Embryonic facial prominence (tissue), 1 donor: Measurements from ENCODE around the gene FBLL1.
"Not testable (repeated sequence)": the region's sequence is repeated elsewhere in the genome, so short reads cannot be mapped to it uniquely, and the experiment has no call there.

Experiments
- DNase-seq: peaks from one replicate; pipeline ENCODE4 v3.0.0-alpha.2; 2016; ENCODE audit errors: extremely low spot score

FBLL1 gene

DNA sequence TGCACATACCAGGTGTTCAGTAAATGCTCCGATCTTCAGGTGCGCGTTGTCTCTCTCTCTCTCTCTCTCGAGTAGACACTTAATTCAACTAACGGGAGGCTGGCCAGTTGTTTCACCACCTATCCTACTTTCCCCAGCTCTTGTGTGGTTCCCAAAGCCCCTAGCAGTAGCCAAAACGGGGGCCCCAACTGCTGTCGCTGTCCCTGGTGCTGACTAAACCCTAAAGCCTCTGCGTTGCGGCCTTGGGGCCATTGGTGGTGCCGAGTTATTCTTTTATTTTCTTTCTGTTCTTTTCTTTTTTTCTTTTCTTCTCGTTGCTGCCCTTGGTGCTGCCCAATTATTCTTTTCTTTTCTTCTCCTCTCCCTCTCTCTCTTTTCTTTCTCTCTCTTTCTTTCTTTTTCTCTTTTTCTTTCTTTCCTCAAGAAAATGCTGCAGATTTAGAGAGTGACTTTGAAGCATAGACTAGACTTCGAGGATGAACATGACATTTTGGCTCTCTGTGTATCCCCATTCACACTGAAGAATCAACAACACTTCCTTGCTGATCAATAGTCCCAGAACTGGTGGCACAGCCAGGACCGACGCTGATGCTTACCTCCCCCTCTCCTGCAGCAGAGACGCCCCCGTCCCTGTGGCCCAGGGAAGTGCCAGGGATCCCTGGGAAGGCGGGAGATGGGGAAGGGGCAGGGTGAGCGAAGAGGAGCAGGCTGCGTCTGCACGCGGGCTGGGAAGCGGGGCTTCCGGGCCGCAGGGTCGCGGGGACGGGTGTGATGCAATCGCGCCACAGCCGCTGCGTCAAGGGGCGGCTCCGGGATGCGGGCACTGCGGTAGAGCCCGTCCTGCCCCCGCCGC lies at the start of gene FBLL1:
Gene FBLL1 (plus strand): TSS at position 785 of the 853 bp plus-strand sequence. CDS start 200 bp downstream, outside the sequence.
- no peak for DNase-seq

DNA sequence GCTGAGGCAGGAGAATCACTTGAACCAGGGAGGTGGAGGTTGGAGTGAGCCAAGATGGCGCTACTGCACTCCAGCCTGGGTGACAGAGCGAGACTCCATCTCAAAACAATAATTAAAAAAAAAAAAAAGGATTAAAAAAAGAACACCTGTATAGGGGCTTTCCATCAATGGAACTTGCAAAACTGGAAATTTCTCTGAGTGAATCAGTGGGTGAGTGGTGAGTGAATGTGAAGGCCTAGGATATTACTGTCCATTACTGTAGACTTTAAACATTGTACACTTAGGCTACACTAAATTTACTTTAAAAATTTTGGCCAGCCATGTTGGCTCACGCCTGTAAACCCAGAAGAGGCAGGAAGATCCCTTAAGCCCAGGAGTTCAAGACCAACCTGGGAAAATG lies 48.5 kb upstream of the FBLL1 start:
- DNase-seq, result no peak

DNA sequence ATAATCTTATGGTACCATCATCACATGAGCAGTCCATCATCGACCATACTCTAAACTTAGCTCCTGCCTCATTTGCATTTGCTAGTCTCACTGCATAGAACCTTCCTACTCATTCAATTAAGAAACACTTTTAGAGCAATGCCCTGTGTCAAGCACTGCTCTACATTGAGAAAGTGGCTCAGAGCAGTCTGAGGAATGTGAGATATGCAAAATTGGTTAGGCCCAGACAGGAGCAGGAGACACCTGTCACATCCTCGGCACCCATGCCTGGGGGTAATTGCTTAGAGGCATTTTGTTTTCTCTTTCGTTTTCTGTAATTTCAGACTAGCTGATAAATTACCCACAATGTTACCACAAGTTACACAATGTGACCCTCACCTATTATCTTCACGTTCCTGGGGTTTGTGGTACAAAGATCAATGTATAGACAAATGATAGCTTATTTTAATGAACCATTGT lies 47.7 kb upstream of the FBLL1 start:
- no peak for DNase-seq

DNA sequence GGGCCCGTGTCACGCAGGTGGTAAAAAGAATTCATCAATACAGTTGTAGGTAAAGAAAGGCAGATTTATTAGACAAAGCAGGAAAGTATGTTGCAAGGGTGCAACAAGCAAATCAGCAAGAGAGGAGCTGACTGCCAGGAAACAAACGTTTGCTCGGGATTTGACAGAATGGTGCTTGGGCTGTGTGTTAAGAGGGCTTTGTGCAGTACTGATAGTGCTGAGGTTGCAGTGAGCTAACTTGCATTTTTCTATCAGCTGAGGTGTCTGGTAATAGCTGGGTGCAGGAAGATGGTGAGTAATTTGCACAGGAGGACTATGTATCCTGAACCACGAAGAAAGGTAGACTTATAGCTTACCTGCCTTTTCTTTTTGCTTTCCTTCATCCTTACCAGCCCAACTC lies 46.7 kb upstream of the FBLL1 start:
- DNase-seq, result no peak

DNA sequence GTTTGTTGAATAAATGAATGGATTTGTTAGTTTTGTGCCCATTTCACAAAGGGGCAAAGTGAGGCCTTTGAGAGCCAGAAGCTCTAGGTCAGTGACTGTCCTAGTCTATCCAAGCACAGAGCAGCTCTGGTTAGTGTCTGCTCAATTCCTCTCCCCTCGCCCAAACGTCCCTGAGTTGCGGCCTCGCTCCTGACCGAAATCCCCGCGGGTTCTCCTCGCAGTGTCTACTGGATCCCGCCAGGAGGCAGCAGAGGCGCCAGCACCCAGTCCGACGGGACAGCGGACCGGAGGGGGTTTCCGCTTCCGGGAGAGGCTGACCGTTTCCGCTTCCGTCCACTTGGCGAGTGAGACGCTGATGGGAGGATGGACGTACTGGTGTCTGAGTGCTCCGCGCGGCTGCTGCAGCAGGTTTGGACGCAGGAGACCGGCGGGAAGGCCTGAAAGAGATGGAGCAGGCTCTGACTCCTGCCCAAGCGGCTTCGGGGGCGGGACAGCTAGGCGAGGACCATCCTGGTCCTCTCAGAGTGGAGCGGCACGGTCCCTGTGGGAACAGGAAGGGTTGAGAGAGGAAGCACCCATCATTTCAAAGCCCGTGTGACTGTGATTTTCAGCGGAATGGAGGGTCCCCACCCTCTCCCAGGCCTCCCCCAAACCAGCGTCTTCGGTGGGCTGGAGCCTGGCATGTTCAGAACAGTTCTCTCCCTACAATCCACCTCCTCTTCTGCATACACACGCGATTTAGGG lies 42.8 kb upstream of the FBLL1 start, which contains the start of gene RARS1:
Gene RARS1 (plus strand): TSS at position 336 of the 744 bp plus-strand sequence. CDS start 28 bp downstream, at position 364.
- DNase-seq, result peak; percentile 72

DNA sequence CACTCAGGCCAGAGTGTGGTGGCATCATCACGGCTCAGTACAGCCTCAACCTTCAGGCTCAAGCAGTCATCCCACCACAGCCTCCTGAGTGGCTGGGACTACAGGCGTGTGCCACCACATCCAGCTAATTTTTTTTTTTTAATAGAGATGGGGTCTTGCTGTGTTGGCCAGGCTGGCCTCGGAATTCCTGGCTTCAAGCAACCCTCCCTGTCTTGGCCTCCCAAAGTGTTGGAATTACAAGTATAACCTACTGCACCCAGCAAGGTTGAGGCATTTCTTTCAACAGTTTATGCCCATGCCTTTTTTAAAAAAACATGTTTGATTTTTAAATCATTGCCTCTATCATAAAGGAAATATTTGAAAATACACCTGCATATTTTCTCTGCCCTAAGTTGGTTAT lies 40.0 kb upstream of the FBLL1 start:
- DNase-seq, result no peak

DNA sequence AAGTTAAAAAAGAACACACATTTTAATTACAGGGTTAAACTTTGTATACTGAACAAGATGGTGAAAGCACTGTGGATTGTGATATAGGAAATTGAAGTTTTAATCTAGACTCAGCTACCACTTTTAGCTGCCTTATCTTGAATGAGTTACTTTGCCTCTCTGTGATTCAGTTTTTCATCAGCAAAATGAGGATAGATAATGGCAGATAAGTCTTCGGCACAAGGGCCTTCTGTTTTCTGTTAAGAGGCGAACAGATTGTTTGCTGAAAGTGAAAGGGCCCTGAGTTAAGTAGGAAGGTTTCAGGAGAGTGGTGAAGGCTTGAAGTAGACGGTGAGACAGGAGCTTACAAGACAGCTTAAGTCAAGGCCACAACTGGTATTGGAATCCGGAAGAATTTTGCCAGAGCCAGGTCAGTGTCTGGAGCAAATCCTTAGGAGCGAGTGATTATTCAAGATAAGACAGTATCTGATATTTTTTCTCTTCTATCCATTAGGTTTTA lies 35.0 kb upstream of the FBLL1 start:
- DNase-seq, result no peak

DNA sequence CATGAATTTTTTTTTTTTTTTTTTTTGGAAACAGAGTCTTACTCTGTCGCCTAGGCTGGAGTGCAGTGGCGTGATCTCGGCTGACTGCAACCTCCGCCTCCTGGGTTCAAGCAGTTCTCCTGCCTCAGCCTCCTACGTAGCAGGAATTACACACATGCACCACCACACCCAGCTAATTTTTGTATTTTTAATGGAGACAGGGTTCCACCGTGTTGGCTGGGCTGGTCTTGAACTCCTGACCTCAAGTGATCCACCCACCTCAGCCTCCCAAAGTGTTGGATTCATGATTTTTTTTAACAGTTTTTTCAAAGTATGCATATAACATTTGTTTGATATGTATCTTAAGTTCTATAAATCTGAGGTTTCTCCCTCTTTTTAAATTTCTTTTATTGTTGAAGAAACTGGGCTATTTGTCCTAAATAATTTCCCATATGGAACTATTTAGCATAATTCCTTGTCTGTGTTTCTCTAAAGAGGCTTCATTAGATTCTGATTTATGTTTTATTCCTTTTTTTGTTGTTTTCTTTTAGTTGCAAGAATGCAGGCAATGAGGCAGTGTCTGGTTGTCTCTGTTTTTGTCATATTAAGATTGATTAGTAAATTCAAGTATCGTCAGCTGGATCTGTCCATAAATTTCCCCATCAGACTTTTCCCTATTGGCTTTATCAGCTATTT lies 26.4 kb upstream of the FBLL1 start:
- no peak for DNase-seq

DNA sequence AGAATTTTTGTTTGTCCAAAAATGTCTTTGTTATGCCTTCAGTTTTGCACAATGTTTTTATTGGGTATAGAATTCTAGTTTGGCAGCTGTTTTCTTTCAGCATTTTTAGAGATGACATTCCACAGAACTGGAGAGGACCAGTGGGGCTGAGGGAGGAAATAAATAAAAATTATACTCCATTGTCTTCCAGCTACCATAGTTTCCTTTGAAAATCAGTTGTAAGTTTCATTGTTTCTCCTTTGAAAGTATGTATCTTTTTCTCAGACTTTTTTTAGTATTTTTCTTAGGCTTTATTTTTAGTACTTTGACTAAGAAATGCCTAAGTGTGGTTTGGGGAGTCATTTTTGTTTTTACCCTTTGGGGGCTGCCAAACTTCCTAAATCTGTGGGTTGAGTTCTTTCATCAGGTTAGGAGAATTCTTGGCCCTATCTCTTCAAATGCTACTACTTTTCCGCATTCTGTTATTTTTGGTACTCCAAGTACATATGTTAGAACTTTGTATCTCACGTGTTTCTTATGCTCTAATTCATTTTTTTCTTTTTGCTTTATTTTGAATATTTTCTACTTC lies 15.2 kb upstream of the FBLL1 start:
- DNase-seq, result no peak

DNA sequence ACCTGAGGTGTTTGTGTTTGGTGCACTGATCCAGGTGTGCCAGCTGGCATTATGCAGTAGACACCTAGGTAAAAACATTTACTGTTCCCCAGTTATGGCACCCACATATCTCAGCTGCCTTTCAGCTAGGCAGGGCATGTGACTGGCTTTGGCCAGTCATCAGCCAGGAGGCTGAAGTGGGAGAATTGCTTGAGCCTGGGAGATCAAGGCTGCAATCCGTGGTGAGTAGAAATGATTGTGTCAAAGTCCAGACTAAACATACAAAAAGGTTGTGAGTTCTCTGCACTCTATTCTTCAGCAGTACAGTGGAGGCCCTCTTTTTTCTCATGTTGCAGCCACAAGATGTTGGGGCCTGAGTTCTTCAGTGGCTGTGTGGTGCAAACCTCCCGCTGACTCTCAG lies 3.2 kb upstream of the FBLL1 start:
- DNase-seq, result no peak

DNA sequence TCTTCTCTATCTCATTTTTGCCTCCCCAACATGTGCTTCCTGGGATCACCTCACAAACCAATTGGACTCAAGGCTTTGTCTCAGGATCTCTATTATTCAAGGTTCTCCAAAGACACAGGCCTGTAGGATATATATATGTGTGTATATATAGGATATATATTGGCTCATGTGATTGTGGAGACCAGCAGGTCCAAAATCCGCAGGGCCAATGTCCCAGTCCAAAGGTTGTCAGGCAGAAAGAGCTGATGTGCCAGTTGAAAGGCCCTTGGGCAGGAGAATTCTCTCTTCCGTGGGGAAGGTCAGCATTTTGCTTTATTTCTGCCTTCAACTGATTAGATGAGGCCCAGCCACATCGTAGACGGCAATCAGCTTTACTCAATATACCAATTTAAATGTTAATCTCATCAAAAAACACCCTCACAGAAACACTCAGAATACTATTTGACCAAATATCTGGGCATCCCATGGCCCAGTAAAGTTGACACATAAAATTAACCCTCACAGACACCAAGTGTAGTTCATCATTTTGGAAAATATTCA lies 1.3 kb upstream of the FBLL1 start:
- DNase-seq, result no peak

DNA sequence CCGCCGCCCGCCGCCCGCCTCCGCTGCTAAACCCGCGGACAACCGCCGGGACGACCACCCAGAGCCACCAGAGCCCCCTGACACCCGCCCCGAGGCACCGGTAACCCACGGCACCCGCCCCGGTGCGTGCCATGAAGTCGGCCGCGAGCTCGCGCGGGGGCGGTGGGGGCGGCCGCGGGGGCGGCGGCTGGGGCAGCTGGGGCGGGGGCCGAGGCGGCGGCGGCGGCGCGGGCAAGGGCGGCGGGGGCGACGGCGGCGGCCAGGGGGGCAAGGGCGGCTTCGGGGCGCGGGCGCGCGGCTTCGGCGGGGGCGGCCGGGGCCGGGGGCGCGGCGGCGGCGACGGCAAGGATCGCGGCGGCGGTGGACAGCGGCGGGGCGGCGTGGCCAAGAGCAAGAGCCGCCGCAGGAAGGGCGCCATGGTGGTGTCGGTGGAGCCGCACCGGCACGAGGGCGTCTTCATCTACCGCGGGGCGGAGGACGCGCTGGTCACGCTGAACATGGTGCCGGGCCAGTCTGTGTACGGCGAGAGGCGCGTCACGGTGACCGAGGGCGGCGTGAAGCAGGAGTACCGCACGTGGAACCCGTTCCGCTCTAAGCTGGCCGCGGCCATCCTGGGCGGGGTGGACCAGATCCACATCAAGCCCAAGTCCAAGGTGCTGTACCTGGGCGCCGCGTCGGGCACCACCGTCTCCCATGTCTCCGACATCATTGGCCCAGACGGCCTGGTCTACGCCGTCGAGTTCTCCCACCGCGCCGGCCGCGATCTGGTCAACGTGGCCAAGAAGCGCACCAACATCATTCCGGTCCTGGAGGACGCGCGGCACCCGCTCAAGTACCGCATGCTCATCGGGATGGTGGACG lies 499 bp downstream of the FBLL1 start:
- no peak for DNase-seq

DNA sequence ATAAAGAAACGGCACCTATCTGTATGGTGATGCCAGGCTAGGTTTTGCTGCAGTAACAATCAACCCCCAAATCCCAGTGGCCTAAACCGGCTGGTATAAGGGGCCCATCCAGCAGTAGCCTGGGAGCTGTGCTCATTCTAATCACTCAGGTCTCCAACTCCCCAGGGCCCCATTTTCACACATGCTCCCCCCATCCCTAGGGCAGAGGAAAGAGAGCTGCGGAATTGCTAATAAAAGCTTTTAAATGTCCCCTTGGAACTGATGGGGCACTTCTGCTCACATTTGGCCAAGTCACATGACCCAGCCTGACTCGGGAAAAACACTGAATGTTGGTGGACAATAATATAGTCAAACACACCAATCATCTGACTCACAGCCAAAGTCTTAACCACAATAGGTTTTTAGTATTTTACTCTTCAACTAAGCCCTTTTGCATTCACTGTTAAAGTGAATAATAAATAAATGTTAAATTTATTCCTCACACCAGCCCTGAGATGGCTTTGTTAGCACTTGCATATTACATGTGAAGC lies 1.6 kb downstream of the FBLL1 start:
- no peak for DNase-seq

DNA sequence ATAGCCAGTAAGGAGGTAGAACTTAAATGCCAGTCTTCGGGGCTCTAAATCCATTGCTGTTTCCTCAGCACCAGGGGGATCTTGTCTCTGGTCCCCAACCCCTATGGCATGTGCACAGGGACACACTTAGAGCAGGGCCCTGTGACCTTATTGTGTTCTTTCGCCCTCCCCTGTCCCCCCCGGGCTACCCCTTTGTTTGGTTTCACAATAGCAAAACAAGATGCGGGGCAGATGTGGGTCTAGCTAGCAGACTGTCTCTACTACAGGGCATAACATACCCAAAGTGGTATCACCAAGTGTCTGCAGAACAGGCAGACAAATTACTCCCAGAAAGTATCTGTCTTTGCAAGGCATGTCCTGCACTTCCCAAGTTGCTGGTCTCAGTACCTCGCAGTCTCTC lies 2.1 kb downstream of the FBLL1 start:
- DNase-seq, result no peak

DNA sequence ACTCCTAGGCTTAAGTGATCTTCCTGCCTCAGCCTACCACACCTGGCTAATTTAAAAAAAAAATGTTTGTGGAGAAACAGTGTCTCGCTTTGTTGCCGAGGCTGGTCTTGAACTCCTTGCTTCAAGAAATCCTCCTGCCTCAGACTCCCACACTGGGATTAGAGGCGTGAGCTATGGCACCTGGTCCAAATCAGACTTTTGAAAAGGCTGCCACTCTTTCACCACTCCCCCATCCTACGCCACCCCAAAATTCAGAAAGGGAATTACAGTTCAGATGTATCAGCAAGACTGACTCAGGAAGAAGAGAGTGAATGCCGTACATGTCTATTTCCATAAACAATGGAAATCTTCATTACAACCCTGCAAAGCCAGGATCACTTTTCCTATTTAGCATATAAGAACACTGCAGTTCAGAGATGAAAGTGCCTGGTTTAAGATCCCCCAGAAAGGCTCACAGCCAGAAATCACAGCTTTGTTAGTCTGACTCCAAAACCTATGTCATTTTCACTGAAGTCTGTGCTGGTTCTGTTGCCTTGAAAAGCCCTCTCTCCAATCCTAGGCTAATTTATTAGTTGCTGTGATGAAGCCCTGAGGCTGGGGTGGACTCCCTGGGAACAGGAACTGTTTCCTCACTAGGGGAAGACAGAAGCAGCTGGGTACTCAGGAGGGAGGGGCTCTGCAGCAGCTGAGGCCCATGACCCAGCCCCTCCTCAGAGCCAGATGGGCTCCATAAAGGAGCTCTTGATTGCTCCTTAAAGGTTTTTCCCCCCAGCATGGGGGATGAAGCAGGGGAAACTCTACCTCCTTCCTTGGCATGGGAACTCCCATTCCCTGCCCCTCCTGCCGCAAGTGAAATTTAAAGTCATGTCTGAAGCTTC lies 3.1 kb downstream of the FBLL1 start:
- no peak for DNase-seq

DNA sequence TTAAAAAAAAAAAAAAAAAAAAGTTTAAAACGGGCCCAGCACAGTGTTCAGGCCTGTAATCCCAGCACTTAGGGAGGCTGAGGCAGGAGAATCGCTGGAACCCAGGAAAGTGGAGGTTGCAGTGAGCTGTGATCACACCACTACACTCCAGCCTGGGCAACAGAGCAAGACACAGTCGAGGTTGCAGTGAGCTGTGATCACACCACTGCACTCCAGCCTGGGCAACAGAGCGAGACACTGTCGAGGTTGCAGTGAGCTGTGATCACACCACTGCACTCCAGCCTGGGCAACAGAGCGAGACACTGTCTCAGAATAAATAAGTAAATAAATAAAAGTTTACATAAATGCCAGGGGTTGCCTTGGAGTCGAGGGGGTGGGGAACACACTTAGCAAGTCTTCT lies 5.2 kb downstream of the FBLL1 start:
- DNase-seq, result not testable (repeated sequence)

DNA sequence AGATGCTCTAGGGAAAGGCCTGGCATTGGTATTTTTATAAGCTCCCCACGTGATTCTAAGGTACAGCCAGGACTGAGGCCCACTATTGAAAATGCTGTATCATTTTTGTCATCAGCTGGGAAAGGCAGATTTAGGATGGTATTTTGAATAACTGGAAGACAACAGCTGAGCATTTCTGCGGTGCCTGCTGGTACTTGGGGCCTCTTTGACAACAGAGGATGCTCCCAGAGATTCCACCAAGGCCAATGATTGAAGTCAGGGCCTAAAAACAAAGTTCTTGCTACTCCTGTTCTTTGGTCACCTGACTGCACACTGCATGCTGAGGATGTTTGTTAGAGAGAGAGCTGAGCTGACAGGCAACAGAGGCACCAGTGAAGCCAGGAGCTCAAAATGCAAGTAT lies 8.1 kb downstream of the FBLL1 start:
- no peak for DNase-seq

DNA sequence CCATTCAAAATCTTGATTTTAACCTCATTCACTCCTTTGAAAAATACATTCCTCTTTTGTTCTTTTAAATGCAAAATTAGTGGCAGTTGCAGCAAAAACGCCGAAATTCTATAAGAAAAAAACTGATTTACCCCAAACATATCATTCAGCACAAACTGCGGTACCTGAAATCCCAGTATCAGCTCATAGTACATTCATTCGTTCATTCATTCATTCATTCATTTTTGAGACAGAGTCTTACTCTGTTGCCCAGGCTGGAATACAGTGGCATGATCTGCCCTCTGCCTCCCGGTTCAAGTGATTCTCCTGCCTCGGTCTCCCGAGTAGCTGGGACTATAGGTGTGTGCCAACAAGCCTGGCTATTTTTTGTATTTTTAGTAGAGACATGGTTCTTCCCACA lies 20.4 kb downstream of the FBLL1 start:
- no peak for DNase-seq

DNA sequence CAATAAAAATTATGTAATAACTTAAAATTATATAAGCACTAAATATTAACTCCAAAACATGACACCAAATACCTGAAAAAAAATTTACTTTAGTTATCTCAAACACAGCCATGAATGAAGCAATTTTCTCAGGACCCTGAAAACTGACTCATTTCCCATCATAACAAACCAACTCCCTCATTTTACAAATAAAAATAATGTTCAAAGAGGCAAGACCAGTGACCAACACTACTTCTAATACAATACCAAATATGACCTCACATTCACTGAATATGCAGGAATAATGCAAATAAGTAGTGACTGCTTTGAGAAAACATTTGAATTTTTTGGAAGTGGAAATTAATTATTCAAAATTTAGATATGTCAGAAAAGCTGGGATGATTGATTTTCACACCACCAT lies 21.6 kb downstream of the FBLL1 start:
- DNase-seq, result no peak
